ENCODE data around the gene SHD. TPM values are rescaled to one million over a fixed set of nuclear protein-coding genes. Genes with fewer than 3 reads are reported as not detected.
"Not testable (repeated sequence)": the region's sequence is repeated elsewhere in the genome, so short reads cannot be mapped to it uniquely, and the experiment has no call there.

The SHD gene, protein sequence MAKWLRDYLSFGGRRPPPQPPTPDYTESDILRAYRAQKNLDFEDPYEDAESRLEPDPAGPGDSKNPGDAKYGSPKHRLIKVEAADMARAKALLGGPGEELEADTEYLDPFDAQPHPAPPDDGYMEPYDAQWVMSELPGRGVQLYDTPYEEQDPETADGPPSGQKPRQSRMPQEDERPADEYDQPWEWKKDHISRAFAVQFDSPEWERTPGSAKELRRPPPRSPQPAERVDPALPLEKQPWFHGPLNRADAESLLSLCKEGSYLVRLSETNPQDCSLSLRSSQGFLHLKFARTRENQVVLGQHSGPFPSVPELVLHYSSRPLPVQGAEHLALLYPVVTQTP
- total RNA-seq = 839 and 1,129 TPM in 2 replicates
- polyA plus RNA-seq (2012) = 275 TPM

- DNase-seq (ENCODE audit: low read depth) = peak; percentile 97
Measured at GRCh38 chr19:4278419-4279266, at the start of gene SHD. TSS of gene SHD (plus strand) at chr19:4279266. CDS start at chr19:4280064, 798 bp downstream.

DNA sequence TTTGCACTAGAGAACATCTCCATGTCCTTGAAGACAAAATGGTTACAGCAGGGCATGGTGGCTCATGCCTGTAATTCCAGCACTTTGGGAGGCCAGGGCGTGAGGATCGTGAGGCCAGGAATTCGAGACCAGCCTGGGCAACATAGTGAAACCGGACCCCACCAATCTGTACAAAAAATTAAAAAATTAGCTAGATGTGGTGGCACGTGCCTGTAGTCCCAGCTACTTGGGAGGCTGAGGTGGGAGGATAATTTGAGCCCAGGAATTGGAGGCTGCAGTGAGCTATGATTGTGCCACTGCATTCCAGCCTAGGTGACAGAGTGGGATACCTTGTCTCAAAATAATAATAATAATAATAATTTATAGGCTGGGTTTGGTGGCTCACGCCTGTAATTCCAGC is 48.8 kb upstream of the SHD start:
- DNase-seq (ENCODE audit: low read depth) = not testable (repeated sequence)

DNA sequence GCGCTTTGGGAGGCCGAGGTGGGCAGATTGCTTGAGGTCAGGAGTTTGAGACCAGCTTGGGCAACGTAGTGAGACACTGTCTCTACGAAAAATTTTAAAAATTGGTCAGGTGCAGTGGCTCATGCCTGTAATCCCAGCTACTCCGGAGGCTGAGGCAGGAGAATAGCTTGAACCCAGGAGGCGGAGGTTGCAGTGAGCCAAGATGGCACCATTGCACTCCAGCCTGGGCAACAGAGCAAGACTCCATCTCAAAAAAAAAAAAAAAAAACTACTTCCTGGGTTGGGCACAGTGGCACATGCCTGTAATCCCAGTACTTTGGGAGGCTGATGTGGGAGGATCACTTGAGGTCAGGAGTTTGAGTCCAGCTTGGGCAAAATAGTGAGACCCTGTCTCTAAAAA is 47.5 kb upstream of the SHD start:
- not testable (repeated sequence) for DNase-seq (ENCODE audit: low read depth)

GRCh38 chr19:4232139-4232538 is 46.9 kb upstream of the SHD start:
- DNase-seq (ENCODE audit: low read depth) = not testable (repeated sequence)

- DNase-seq (ENCODE audit: low read depth) = peak; percentile 44
Measured at GRCh38 chr19:4232614-4233281, 46.3 kb upstream of the SHD start.

DNA sequence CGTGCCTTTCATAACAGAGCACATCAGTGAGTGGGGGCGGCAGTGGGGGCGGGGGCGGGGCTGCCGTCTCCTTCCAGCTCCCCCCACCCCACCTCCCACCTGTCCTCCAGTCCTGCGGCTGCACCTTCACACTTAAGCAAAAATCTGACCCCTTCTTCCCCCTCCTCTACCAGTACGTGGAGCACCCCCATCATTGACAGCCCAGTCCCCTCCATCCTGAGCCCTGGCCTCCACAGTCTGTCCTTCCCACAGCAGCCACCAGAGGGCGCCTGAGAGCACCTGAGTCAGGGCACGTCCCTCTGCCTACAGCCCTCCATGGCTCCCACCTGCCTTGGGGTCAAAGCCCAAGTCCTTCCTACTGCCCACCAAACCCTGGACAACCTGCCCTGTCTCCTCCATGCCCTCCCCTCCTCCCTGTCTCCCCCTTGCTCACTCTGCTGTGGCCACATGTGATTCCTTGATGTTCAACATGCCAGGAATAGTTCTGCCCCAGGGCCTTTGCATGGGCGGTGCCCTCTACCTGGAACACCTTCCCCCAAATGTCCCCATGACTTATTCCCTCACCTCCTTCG is 45.7 kb upstream of the SHD start:
- peak; percentile 51 for DNase-seq (ENCODE audit: low read depth)

DNA sequence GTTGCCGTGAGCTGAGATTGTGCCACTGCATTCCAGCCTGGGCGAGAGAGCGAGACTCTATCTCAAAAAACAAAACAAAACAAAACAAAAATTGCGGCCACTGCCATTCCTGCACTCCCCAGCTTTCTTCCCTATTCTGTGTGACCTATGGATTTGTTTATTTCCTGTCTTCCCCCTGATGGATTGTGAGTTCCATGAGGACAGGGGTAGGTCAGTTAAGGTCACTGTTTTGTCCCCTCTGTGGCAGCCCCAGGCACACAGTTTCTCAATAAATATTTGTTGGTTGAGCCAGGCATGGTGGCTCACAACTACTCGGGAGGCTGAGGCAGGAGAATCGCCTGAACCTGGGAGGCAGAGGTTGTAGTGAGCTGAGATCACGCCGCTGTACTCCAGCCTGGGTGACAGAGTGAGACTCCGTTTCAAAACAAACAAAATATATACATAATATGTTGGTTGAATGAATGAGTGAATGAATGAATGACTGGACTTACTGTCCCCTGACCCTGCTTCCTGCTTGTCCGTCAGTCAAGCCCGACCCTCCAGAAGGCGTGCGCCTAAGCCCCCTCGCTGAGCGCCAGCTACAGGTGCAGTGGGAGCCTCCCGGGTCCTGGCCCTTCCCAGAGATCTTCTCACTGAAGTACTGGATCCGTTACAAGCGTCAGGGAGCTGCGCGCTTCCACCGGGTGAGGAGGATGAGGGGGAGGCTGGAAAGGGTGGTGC is 44.8 kb upstream of the SHD start:
- no peak for DNase-seq (ENCODE audit: low read depth)

DNA sequence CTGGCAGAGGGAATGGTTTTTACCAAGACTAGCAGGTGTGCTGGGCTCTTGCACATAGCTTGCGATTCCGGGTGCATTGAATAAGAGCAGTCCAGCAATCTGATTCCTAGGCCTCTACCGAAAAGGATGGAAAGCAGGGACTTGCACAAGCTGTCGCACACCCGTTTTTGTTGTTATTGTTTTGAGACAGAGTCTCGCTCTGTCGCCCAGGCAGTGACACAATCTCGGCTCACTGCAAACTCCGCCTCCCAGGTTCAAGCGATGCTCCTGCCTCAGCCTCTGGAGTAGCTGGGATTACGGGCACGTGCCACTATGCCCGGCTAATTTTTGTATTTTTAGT is 44.2 kb upstream of the SHD start:
- no peak for DNase-seq (ENCODE audit: low read depth)

- DNase-seq (ENCODE audit: low read depth) = not testable (repeated sequence)
Measured at GRCh38 chr19:4237510-4237909, 41.6 kb upstream of the SHD start.

DNA sequence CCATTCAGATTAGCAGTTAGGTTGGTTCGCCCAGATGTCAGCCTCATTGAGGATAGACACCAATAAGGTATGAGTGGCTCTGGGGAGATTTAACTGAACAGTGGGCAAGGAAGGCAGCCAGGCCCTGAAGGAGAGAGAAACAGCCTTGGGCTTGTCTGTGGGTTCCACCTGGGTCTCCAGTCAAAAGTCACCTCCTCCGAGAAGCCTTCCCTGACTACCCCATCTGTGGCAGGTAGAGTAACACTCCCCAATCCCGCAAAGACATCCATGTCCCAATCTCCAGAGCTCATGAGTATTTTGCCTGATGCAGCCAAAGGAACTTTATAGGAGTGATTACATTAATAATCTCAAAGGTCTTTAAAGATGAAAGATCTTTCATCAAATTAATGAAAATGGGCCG is 40.2 kb upstream of the SHD start:
- no peak for DNase-seq (ENCODE audit: low read depth)

GRCh38 chr19:4241824-4242430 is 37.1 kb upstream of the SHD start:
- no peak for DNase-seq (ENCODE audit: low read depth)

GRCh38 chr19:4245938-4246337 is 33.1 kb upstream of the SHD start:
- not testable (repeated sequence) for DNase-seq (ENCODE audit: low read depth)

DNA sequence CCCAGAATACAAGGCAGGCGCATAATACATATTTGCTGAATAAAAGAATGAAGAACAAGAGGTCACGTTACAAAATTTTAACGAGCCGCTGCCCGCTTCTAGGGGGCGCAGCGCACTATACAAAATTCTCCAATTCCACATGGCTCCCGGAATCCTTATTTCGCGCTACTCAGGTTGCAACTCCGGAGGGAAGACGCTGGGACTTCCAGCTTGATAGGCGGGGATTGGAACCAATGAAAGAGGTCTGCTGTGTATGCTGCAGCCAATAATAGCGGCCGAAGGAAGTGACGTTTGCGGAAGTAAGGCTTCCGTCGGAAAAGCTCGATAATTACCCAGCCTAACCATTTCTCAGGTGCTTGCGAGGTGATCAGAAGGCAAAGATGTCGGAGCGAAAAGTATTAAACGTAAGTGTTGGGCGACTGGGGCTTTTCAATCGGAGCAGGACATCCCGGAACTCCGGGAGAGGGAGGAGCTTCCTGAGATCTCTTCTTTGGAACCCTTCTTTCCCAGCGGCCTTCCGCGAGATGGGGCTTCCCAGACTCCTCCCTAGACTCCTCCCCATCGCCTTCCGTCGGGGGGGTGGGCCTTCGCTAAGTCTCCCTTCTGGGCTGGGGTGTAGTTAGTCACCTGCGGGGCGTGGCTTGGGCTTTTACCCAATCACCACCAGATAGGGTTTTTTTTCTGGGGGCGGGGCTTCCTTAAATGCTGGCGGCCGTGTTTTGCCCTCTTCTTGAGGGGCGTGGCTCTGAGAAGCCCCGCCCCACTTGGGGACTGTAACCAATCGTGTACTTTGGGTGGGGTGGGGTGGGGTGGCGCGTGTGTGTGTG is 32.1 kb upstream of the SHD start, which contains the start of gene YJU2:
Gene YJU2 (plus strand): TSS at position 314 of the 827 bp plus-strand sequence. CDS start 67 bp downstream, at position 381.
- DNase-seq (ENCODE audit: low read depth) = peak; percentile 100

DNA sequence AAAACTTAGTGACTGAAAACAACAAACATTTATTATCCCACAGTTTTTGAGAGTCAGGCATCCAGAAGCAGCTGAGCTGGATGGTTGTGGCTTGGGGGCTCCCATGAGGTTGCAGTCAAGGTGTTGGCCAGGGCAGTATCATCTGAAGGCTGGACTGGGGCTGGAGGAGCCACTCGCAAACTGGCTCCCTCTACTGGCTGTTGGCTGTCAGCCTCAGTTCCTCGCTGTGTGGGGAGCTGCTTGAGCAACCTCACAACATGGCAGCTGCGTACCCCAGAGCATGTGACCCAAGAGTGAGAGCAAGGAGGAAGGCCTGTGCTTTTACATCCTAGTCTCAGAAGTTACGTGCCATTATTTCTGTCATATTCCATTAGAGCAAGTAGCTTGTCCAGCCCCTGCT is 22.5 kb upstream of the SHD start:
- no peak for DNase-seq (ENCODE audit: low read depth)

- no peak for DNase-seq (ENCODE audit: low read depth)
Measured at GRCh38 chr19:4257025-4257424, 22.0 kb upstream of the SHD start.

DNA sequence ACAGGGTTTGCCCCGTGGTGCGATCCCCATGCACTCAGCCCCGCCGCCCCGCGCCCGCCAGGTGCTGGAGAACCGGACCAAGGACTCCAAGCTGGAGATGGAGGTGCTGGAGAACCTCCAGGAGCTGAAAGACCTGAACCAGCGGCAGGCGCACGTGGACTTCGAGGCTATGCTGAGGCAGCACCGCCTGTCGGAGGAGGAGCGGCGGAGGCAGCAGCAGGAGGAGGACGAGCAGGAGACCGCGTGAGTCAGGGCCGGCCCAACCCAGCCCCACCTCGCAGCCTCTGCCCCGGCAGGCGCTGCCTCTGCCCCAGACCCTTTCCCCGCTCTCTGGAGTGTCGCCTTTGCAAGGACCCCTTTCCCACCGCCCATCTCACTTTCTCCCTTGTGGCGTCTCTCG is 20.9 kb upstream of the SHD start:
- no peak for DNase-seq (ENCODE audit: low read depth)

GRCh38 chr19:4260613-4261191 is 18.4 kb upstream of the SHD start:
- no peak for DNase-seq (ENCODE audit: low read depth)

GRCh38 chr19:4264812-4265211 is 14.3 kb upstream of the SHD start:
- no peak for DNase-seq (ENCODE audit: low read depth)

Data from myocyte (in vitro differentiated cells).